GM21390 (cell line): ENCODE results near the gene NABP1.
A peak's percentile ranks its signal among the peaks of the same experiment; 100 is the strongest.
"Not testable (repeated sequence)": the region's sequence is repeated elsewhere in the genome, so short reads cannot be mapped to it uniquely, and the experiment has no call there.

Experiments used
- ATAC-seq: cut with Tn5 transposase; IDR thresholded peaks from one replicate; pipeline ENCODE4 v1.9.1; 2021; ENCODE audit not compliant: unreplicated experiment

The NABP1 gene

GRCh38 chr2:191677646-191678436 is at the start of gene NABP1:
NABP1 (plus strand) TSS chr2:191678136; CDS start chr2:191678615, 479 bp downstream.
- peak; percentile 60 for ATAC-seq

GRCh38 chr2:191629001-191629453 is 48.9 kb upstream of the NABP1 start:
- no peak for ATAC-seq

- ATAC-seq = no peak
Observed at GRCh38 chr2:191629976-191630712, 47.8 kb upstream of the NABP1 start.

GRCh38 chr2:191631754-191632153 is 46.2 kb upstream of the NABP1 start:
- no peak for ATAC-seq

GRCh38 chr2:191632426-191632825 is 45.5 kb upstream of the NABP1 start:
- ATAC-seq = no peak

GRCh38 chr2:191634791-191635190 is 43.1 kb upstream of the NABP1 start:
- ATAC-seq = no peak

- ATAC-seq = peak; percentile 82
Observed at GRCh38 chr2:191635333-191636234, 42.4 kb upstream of the NABP1 start.

- no peak for ATAC-seq
Observed at GRCh38 chr2:191636235-191636543, 41.7 kb upstream of the NABP1 start.

- no peak for ATAC-seq
Observed at GRCh38 chr2:191636586-191636985, 41.4 kb upstream of the NABP1 start.

- ATAC-seq = peak; percentile 73
Observed at GRCh38 chr2:191637182-191638078, 40.5 kb upstream of the NABP1 start.

- ATAC-seq = peak; percentile 11
Observed at GRCh38 chr2:191638079-191638801, 39.7 kb upstream of the NABP1 start.

GRCh38 chr2:191638802-191639172 is 39.1 kb upstream of the NABP1 start:
- no peak for ATAC-seq

- no peak for ATAC-seq
Observed at GRCh38 chr2:191641609-191642008, 36.3 kb upstream of the NABP1 start.

- ATAC-seq = no peak
Observed at GRCh38 chr2:191642541-191642940, 35.4 kb upstream of the NABP1 start.

- ATAC-seq = no peak
Observed at GRCh38 chr2:191643429-191643828, 34.5 kb upstream of the NABP1 start.

- not testable (repeated sequence) for ATAC-seq
Observed at GRCh38 chr2:191644613-191645012, 33.3 kb upstream of the NABP1 start.

- ATAC-seq = no peak
Observed at GRCh38 chr2:191645032-191645431, 32.9 kb upstream of the NABP1 start.

GRCh38 chr2:191645434-191646162 is 32.3 kb upstream of the NABP1 start:
- ATAC-seq = no peak
